OCI-LY3 (cell line): Measurements from ENCODE around the gene MPPED1.

Experiments used
- CTCF ChIP-seq: fragments of 200-600, 300-600 bp; sonication (generic); IDR thresholded peaks from 2 replicates; pipeline ENCODE4 v1.5.1; 2014; ENCODE audit warnings: antibody characterized with exemption, low read length, low read depth
- EZH2phosphoT487 ChIP-seq: fragments of 200-600 bp; shearing (Covaris generic); IDR thresholded peaks from 2 replicates; pipeline ENCODE4 v1.6.1; 2018; ENCODE audit warnings: antibody characterized with exemption, mixed run types, low read depth

- TF ChIP-seq EZH2phosphoT487, result no peak
- no peak for TF ChIP-seq CTCF
These were observed at the start of gene MPPED1 for GRCh38 chr22:43411869-43412807.
